Adrenal gland (tissue), 5 donors: ENCODE results near the gene CACNA1C.

ENCODE experiments used
- POLR2A ChIP-seq, 2 donors: fragments of 450-650 bp; IDR thresholded peaks; one replicate each; pipeline ENCODE4 v1.6.1; 2017; ENCODE audit warnings: antibody characterized with exemption in 2 of 2, mild to moderate bottlenecking in 2 of 2, moderate library complexity in 1 of 2
- TF ChIP-seq, protein P1 (sequence below), 6 experiments: fragments of 450-650 bp in 4 of 6; fragments of 200-600 bp in 2 of 6; sonication (generic) in 1 of 6; IDR thresholded peaks; 1 replicate in 5 of 6; 2 replicates in 1 of 6; pipeline versions ENCODE4 v1.5.1 to v1.8.0; 2016 to 2021; ENCODE audit warnings: antibody characterized with exemption in 6 of 6, mild to moderate bottlenecking in 2 of 6, moderate library complexity in 1 of 6
- donor health status: DM: no; HTN: no; CAD: no.

DNA sequence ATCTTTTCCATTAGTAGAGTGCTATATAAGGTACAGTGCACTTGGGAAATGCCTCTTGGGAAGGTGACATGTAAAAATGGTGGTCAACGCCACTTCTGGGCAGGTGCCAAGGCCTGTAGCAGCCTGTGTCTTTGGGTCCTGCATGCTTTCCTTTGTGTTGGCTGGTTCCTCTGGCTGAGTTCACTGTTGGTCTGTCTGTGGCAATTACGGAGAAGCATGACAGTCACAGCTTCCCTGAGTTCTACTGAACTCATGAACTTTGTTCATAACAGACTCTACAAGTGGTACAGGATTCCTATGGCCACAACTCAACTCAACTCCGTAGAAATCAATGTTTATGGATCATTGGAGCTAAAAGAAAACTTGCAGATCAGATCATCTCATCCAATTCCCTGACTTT, 98.0 kb downstream of the CACNA1C start:
- TF ChIP-seq, protein P1, sequence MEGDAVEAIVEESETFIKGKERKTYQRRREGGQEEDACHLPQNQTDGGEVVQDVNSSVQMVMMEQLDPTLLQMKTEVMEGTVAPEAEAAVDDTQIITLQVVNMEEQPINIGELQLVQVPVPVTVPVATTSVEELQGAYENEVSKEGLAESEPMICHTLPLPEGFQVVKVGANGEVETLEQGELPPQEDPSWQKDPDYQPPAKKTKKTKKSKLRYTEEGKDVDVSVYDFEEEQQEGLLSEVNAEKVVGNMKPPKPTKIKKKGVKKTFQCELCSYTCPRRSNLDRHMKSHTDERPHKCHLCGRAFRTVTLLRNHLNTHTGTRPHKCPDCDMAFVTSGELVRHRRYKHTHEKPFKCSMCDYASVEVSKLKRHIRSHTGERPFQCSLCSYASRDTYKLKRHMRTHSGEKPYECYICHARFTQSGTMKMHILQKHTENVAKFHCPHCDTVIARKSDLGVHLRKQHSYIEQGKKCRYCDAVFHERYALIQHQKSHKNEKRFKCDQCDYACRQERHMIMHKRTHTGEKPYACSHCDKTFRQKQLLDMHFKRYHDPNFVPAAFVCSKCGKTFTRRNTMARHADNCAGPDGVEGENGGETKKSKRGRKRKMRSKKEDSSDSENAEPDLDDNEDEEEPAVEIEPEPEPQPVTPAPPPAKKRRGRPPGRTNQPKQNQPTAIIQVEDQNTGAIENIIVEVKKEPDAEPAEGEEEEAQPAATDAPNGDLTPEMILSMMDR (IDR thresholded peaks at IDR 0.05), result no peak
- no peak for TF ChIP-seq POLR2A (IDR thresholded peaks at IDR 0.05)
